ENCODE results near the gene TRNAU1AP. TPM values are rescaled to one million over a fixed set of nuclear protein-coding genes. Genes with fewer than 3 reads are reported as not detected.

TRNAU1AP gene
- total RNA-seq, 2 experiments from 2014 or later: 69.3 to 70.6 TPM

- peaks cover 4% of the 10 kb centered on the region for H3K36me3 Mint-ChIP-seq (ENCODE audit: low read depth)
- ChIA-PET CTCF (interaction anchor here (0.6 to 2.1 kb wide), 12 partner anchors 9 to 1578 kb away, joined by 3 to 9 read pairs (median 4); partner anchors contain the start of genes TRNAU1AP and YTHDF2), POLR2A (no interaction called here)
- no peaks in the 10 kb centered on the region for H3K9me3 Mint-ChIP-seq
- no peak overlapping the region for H3K4me3 Mint-ChIP-seq
- peaks cover 17% of the 10 kb centered on the region for H3K4me1 Mint-ChIP-seq
- H3K27ac Mint-ChIP-seq: no peak overlapping the region
- no peaks in the 10 kb centered on the region for H3K27me3 Mint-ChIP-seq
- peak; percentile 45 for DNase-seq
Observed at GRCh38 chr1:28602536-28603439, 49.9 kb downstream of the TRNAU1AP start.

GRCh38 chr1:28604411-28604810 lies 51.5 kb downstream of the TRNAU1AP start:
- no peak for DNase-seq
- H3K36me3 Mint-ChIP-seq (ENCODE audit: low read depth): peaks cover 4% of the 10 kb centered on the region
- H3K4me1 Mint-ChIP-seq: peaks cover 10% of the 10 kb centered on the region
- no peaks in the 10 kb centered on the region for H3K27me3 Mint-ChIP-seq
- ChIA-PET POLR2A (no interaction called here), CTCF (interaction anchor here (0.6 to 1.1 kb wide), 4 partner anchors 23 to 216 kb away, joined by 3 read pairs; no protein-coding TSS in a partner anchor)
- no peak overlapping the region for H3K4me3 Mint-ChIP-seq
- no peaks in the 10 kb centered on the region for H3K9me3 Mint-ChIP-seq
- H3K27ac Mint-ChIP-seq: no peak overlapping the region

GRCh38 chr1:28604962-28605361 lies 52.1 kb downstream of the TRNAU1AP start:
- Mint-ChIP-seq H3K27me3 (no peaks in the 10 kb centered on the region), H3K27ac (no peak overlapping the region), H3K9me3 (no peaks in the 10 kb centered on the region), H3K4me3 (no peak overlapping the region), H3K36me3 (ENCODE audit: low read depth) (peaks cover 8% of the 10 kb centered on the region), H3K4me1 (peaks cover 10% of the 10 kb centered on the region)
- DNase-seq: no peak
- CTCF ChIA-PET: interaction anchor here (0.7 to 1.1 kb wide), 2 partner anchors 12 to 24 kb away, joined by 3 to 4 read pairs; no protein-coding TSS in a partner anchor
- POLR2A ChIA-PET: no interaction called here

- Mint-ChIP-seq H3K27me3 (no peaks in the 10 kb centered on the region), H3K36me3 (ENCODE audit: low read depth) (peaks cover 16% of the 10 kb centered on the region), H3K4me3 (no peak overlapping the region), H3K4me1 (peaks cover 7% of the 10 kb centered on the region), H3K9me3 (no peaks in the 10 kb centered on the region), H3K27ac (no peak overlapping the region)
- ChIA-PET CTCF (interaction anchor here (1.3 kb wide), 1 partner anchor 8 kb away, joined by 4 read pairs; no protein-coding TSS in a partner anchor), POLR2A (no interaction called here)
- DNase-seq: no peak
Observed at GRCh38 chr1:28606771-28607170, 53.9 kb downstream of the TRNAU1AP start.

GRCh38 chr1:28613175-28613574 lies 60.3 kb downstream of the TRNAU1AP start:
- Mint-ChIP-seq H3K27ac (no peak overlapping the region), H3K27me3 (no peaks in the 10 kb centered on the region), H3K36me3 (ENCODE audit: low read depth) (peaks cover 29% of the 10 kb centered on the region), H3K4me3 (no peak overlapping the region), H3K9me3 (no peaks in the 10 kb centered on the region), H3K4me1 (no peaks in the 10 kb centered on the region)
- ChIA-PET CTCF (interaction anchor here (0.6 kb wide), 1 partner anchor 17 kb away, joined by 5 read pairs; no protein-coding TSS in a partner anchor), POLR2A (no interaction called here)
- DNase-seq: no peak

Other genes with a start within 250 kb of the TRNAU1AP start
- 10 to 100 TPM; 22.7 to 23.7 TPM for gene MED18, start 224.0 kb upstream of the TRNAU1AP start, total RNA-seq
- gene PHACTR4, start 183.3 kb upstream of the TRNAU1AP start, total RNA-seq: 10 to 100 TPM; 29.0 to 34.9 TPM
- 10 to 100 TPM; 76.2 to 76.5 TPM for gene RCC1, start 47.0 kb upstream of the TRNAU1AP start, total RNA-seq
- not detected for gene RAB42, start 39.2 kb downstream of the TRNAU1AP start, total RNA-seq
- 10 to 100 TPM; 31.0 to 40.4 TPM for gene TAF12, start 90.0 kb downstream of the TRNAU1AP start, total RNA-seq
- gene RNU11, start 95.5 kb downstream of the TRNAU1AP start, total RNA-seq: not detected
- gene GMEB1, start 115.7 kb downstream of the TRNAU1AP start, total RNA-seq: 10 to 100 TPM; 26.8 to 27.2 TPM
- 10 to 100 TPM; 76.3 to 89.2 TPM for gene YTHDF2, start 183.9 kb downstream of the TRNAU1AP start, total RNA-seq